HepG2 (cell line): ENCODE measurements around the gene GRAMD2A. TPM values are rescaled to one million over a fixed set of nuclear protein-coding genes. Genes with fewer than 3 reads are reported as not detected.
A peak's percentile ranks its signal among the peaks of the same experiment; 100 is the strongest.

ENCODE experiments used
- EHMT2 ChIP-seq: fragments of 200-600 bp; sonication (generic); IDR thresholded peaks from 2 replicates; pipeline ENCODE4 v1.7.0; 2017; ENCODE audit warnings: antibody characterized with exemption, low read depth, low read length, borderline replicate concordance
- EP300 ChIP-seq, 3 experiments: sonication (generic) in 1 of 3; formaldehyde crosslinking in 1 of 3; IDR thresholded peaks; 2 replicates each; pipeline versions ENCODE4 v1.5.1 to v1.6.1; 2011 to 2020; ENCODE audit warnings: low read depth in 2 of 3, low read length in 2 of 3, borderline replicate concordance in 1 of 3, improper control_type of control experiment in 1 of 3, mild to moderate bottlenecking in 1 of 3, missing genetic modification reagents in 1 of 3, moderate library complexity in 1 of 3
- GATAD1 ChIP-seq: IDR thresholded peaks from 2 replicates; pipeline ENCODE4 v1.6.1; 2016; ENCODE audit warnings: missing genetic modification reagents, missing compliant biosample characterization
- MAX ChIP-seq: IDR thresholded peaks from 2 replicates; pipeline ENCODE4 v1.6.1; 2012; ENCODE audit warnings: inconsistent platforms
- PRPF4 ChIP-seq: fragments of 200-400 bp; formaldehyde crosslinking; IDR thresholded peaks from 2 replicates; pipeline ENCODE4 v1.6.1; 2016; ENCODE audit warnings: low read length, low read depth; ENCODE audit not compliant: poor library complexity, severe bottlenecking
- RBAK ChIP-seq: sonication (generic); formaldehyde crosslinking; IDR thresholded peaks from 2 replicates; pipeline ENCODE4 v1.5.1; 2020; ENCODE audit warnings: mild to moderate bottlenecking, missing genetic modification reagents
- RELA ChIP-seq: sonication (generic); formaldehyde crosslinking; IDR thresholded peaks from 2 replicates; pipeline ENCODE4 v1.4.0; 2020; ENCODE audit warnings: missing genetic modification reagents
- ZBTB3 ChIP-seq: sonication (generic); formaldehyde crosslinking; IDR thresholded peaks from 2 replicates; pipeline ENCODE4 v1.4.0; 2020; ENCODE audit warnings: low read depth, mild to moderate bottlenecking, moderate library complexity, missing genetic modification reagents, borderline replicate concordance
- ZBTB40 ChIP-seq, 2 experiments: fragments of 450-650 bp in 1 of 2; sonication (generic) in 1 of 2; formaldehyde crosslinking in 1 of 2; IDR thresholded peaks; 2 replicates each; pipeline versions ENCODE4 v1.6.1 to v1.8.0; 2016 to 2022; ENCODE audit warnings: antibody characterized with exemption in 1 of 2, mild to moderate bottlenecking in 1 of 2, missing genetic modification reagents in 1 of 2
- ZFP36 ChIP-seq: fragments of 150-350 bp; IDR thresholded peaks from 2 replicates; pipeline ENCODE4 v1.6.1; 2018; ENCODE audit warnings: borderline replicate concordance, low read length, low read depth; ENCODE audit not compliant: partially characterized antibody
- ZFP36L1 ChIP-seq: sonication (generic); formaldehyde crosslinking; IDR thresholded peaks from 2 replicates; pipeline ENCODE4 v1.8.0; 2022; ENCODE audit warnings: mild to moderate bottlenecking, missing genetic modification reagents, moderate library complexity
- ZNF20 ChIP-seq: sonication (generic); formaldehyde crosslinking; IDR thresholded peaks from 2 replicates; pipeline ENCODE4 v1.4.0; 2020; ENCODE audit warnings: mild to moderate bottlenecking, moderate library complexity, missing genetic modification reagents
- ZNF225 ChIP-seq: sonication (generic); formaldehyde crosslinking; IDR thresholded peaks from 2 replicates; pipeline ENCODE4 v1.4.0; 2020; ENCODE audit warnings: mild to moderate bottlenecking, missing genetic modification reagents
- ZNF414 ChIP-seq: sonication (generic); formaldehyde crosslinking; IDR thresholded peaks from 2 replicates; pipeline ENCODE4 v1.5.0; 2020; ENCODE audit warnings: missing genetic modification reagents
- ZNF460 ChIP-seq: sonication (generic); formaldehyde crosslinking; IDR thresholded peaks from 2 replicates; pipeline ENCODE4 v1.5.1; 2020; ENCODE audit warnings: missing genetic modification reagents, mild to moderate bottlenecking, borderline replicate concordance
- ZNF501 ChIP-seq: sonication (generic); formaldehyde crosslinking; IDR thresholded peaks from 2 replicates; pipeline ENCODE4 v1.5.1; 2020; ENCODE audit warnings: mild to moderate bottlenecking, moderate library complexity, missing genetic modification reagents
- ZNF577 ChIP-seq: sonication (generic); formaldehyde crosslinking; IDR thresholded peaks from 2 replicates; pipeline ENCODE4 v1.4.0; 2020; ENCODE audit warnings: mild to moderate bottlenecking, low read depth, missing genetic modification reagents, borderline replicate concordance
- ZSCAN22 ChIP-seq: sonication (generic); formaldehyde crosslinking; IDR thresholded peaks from 2 replicates; pipeline ENCODE4 v1.4.0; 2020; ENCODE audit warnings: mild to moderate bottlenecking, missing genetic modification reagents
- polyA plus RNA-seq, 8 experiments: library from polyadenylated mRNA; depleted of rRNA in 3 of 8; stranded (reverse) in 7 of 8; unstranded in 1 of 8; fragments of >200 nt; fragmentation: Illumina TruSeq in 4 of 8; extraction: Trizol in 4 of 8; gene quantifications; 2 replicates each; pipeline versions ENCODE4 v1.2.1 to v1.2.3, GENCODE V29; 2011 to 2016; ENCODE audit warnings: low read depth in 4 of 8, missing spikeins in 1 of 8, mixed read lengths in 1 of 8; ENCODE audit not compliant: insufficient read depth in 1 of 8
- total RNA-seq, 5 experiments: library from RNA; depleted of rRNA; stranded (reverse); fragments of >200 nt; fragmentation: Illumina TruSeq; extraction: Trizol; gene quantifications; 2 replicates each; pipeline ENCODE4 v1.2.3, GENCODE V29; 2016; ENCODE audit warnings: low read depth in 1 of 5

Gene GRAMD2A
- total and polyA plus RNA-seq, 2 of the 13 experiments (the other 11 are each of a cell fraction or from before 2014, with no cell fraction given): 0.04 TPM; not detected in 1

GRCh38 chr15:72230197-72231065, 32.8 kb upstream of the GRAMD2A start (continued):
- TF ChIP-seq ZNF577 (CRISPR knock-in tag): no peak
- peak; percentile 44 for TF ChIP-seq PRPF4
- peak; percentile 57; the same call in 1 of the 2 replicates for TF ChIP-seq ZNF414 (CRISPR knock-in tag)
- TF ChIP-seq ZNF225 (CRISPR knock-in tag): peak; percentile 18; the same call in 1 of the 2 replicates
- no peak for TF ChIP-seq ZBTB40 (IDR thresholded peaks at IDR 0.05)
- TF ChIP-seq ZBTB40 (CRISPR knock-in tag; IDR thresholded peaks at IDR 0.05): no peak
- TF ChIP-seq ZFP36: no peak
- no peak for TF ChIP-seq ZSCAN22 (CRISPR knock-in tag)
- TF ChIP-seq GATAD1 (CRISPR knock-in tag): no peak
- no peak for TF ChIP-seq ZBTB3 (CRISPR knock-in tag)
- TF ChIP-seq ZNF501: no peak
- TF ChIP-seq MAX: peak; percentile 69
- TF ChIP-seq ZFP36L1: no peak
- 0 out of 2 replicates have a peak, but pooled peaks have one; percentile 20 for TF ChIP-seq ZNF20
- no peak for TF ChIP-seq RBAK (CRISPR knock-in tag)
- TF ChIP-seq RELA: no peak
- no peak for TF ChIP-seq ZNF460 (CRISPR knock-in tag)
- TF ChIP-seq EHMT2: no peak
- TF ChIP-seq EP300 (IDR thresholded peaks at IDR 0.05; ENCODE audit: low read depth in 2 of 2, low read length in 2 of 2): no peak
- TF ChIP-seq EP300 (CRISPR knock-in tag; IDR thresholded peaks at IDR 0.05; ENCODE audit: borderline replicate concordance): no peak
